ENCODE data around the gene HAND1.

HAND1 gene

GRCh38 chr5:154514331-154514730, 36.3 kb upstream of the HAND1 start:
- no peak overlapping the region for H3K27ac ChIP-seq (replicated peaks)
- H3K4me3 ChIP-seq (replicated peaks; ENCODE audit: insufficient read depth, low read length) = no peak overlapping the region
- TF ChIP-seq CTCF (IDR thresholded peaks at IDR 0.05; ENCODE audit: insufficient read depth, low read length) (no peak), GABPA (IDR thresholded peaks at IDR 0.05; ENCODE audit: low read depth) (no peak), REST (IDR thresholded peaks at IDR 0.05; ENCODE audit: insufficient replicate concordance, low read depth) (no peak), POLR2AphosphoS5 (IDR thresholded peaks at IDR 0.05; ENCODE audit: low read depth) (no peak), SPI1 (IDR thresholded peaks at IDR 0.05; ENCODE audit: borderline replicate concordance, low read depth) (no peak)
- H3K27me3 ChIP-seq (ENCODE audit: insufficient read depth, poor library complexity, severe bottlenecking) = peaks cover 7% of the 10 kb centered on the region
- no peak for DNase-seq (ENCODE audit: low read depth in 1 of 2, low spot score in 1 of 2)

GRCh38 chr5:154513669-154514084, 35.6 kb upstream of the HAND1 start:
- no peak overlapping the region for H3K4me3 ChIP-seq (replicated peaks; ENCODE audit: insufficient read depth, low read length)
- no peak for TF ChIP-seq GABPA (IDR thresholded peaks at IDR 0.05; ENCODE audit: low read depth)
- TF ChIP-seq POLR2AphosphoS5 (IDR thresholded peaks at IDR 0.05; ENCODE audit: low read depth) = no peak
- no peak for TF ChIP-seq SPI1 (IDR thresholded peaks at IDR 0.05; ENCODE audit: borderline replicate concordance, low read depth)
- TF ChIP-seq CTCF (IDR thresholded peaks at IDR 0.05; ENCODE audit: insufficient read depth, low read length) = no peak
- no peak for TF ChIP-seq REST (IDR thresholded peaks at IDR 0.05; ENCODE audit: insufficient replicate concordance, low read depth)
- no peak for DNase-seq (ENCODE audit: low read depth in 1 of 2, low spot score in 1 of 2)
- peaks cover 10% of the 10 kb centered on the region for H3K27me3 ChIP-seq (ENCODE audit: insufficient read depth, poor library complexity, severe bottlenecking)
- no peak overlapping the region for H3K27ac ChIP-seq (replicated peaks)

- H3K4me3 ChIP-seq (replicated peaks; ENCODE audit: insufficient read depth, low read length) = no peak overlapping the region
- no peak overlapping the region for H3K27ac ChIP-seq (replicated peaks)
- no peak for TF ChIP-seq POLR2AphosphoS5 (IDR thresholded peaks at IDR 0.05; ENCODE audit: low read depth)
- no peak for TF ChIP-seq GABPA (IDR thresholded peaks at IDR 0.05; ENCODE audit: low read depth)
- no peak for TF ChIP-seq SPI1 (IDR thresholded peaks at IDR 0.05; ENCODE audit: borderline replicate concordance, low read depth)
- no peak for TF ChIP-seq CTCF (IDR thresholded peaks at IDR 0.05; ENCODE audit: insufficient read depth, low read length)
- TF ChIP-seq REST (IDR thresholded peaks at IDR 0.05; ENCODE audit: insufficient replicate concordance, low read depth) = no peak
- no peak for DNase-seq (ENCODE audit: low read depth in 1 of 2, low spot score in 1 of 2)
- peaks cover 12% of the 10 kb centered on the region for H3K27me3 ChIP-seq (ENCODE audit: insufficient read depth, poor library complexity, severe bottlenecking)
Observed at GRCh38 chr5:154511984-154512383, 34.0 kb upstream of the HAND1 start.

Data from HL-60 (cell line).